SK-N-DZ (cell line): ENCODE results near the gene CTDNEP1.
"Not testable (repeated sequence)": the region's sequence is repeated elsewhere in the genome, so short reads cannot be mapped to it uniquely, and the experiment has no call there.

ENCODE experiments used
- DNase-seq: peaks from one replicate; pipeline ENCODE4 v3.0.0-alpha.2; 2015; ENCODE audit warnings: low spot score

CTDNEP1 gene

DNA sequence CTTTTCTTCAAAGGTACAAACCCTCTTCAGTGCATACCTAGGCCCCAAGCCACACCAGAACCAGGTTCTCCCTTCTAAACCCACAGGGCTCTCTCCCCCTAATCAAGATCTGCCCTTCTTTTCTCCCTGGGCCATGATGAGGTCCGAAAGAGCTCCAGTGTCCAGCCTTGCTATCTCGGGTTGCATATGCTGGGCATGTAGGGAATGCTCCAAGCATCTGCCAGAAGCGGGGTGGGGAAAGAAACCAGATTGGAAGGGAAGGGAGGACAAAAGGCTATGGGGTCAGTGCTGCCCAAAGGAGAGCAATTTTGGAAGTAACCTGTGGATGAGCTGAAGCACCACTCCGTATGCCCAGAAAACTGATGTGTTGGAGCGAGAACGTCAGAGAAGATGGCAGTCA lies 2.3 kb downstream of the CTDNEP1 start:
- no peak for DNase-seq

DNA sequence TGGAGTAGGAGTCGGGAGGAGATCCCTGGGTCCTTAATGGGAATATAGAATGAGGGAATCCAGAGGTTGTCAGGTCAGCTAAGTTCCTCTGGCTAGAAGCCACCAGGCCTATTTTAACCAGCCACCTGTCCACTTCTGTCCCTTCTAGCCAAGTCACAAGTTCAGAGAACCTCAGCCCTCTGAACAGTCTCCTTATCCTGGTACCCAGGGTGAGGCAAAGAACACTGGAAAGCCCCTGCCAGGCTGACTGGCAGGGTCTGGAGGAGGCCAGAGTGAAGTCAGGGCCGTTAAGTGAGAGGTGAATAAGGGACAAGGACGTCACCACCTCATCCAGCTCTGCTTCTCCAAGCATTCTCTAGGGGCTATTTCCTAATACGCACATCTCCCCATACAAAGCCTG lies 2.7 kb downstream of the CTDNEP1 start:
- no peak for DNase-seq

- DNase-seq, result no peak
Measured at GRCh38 chr17:7246779-7247178, 4.8 kb downstream of the CTDNEP1 start.

- not testable (repeated sequence) for DNase-seq
Measured at GRCh38 chr17:7243838-7244237, 7.7 kb downstream of the CTDNEP1 start.

- DNase-seq, result no peak
Measured at GRCh38 chr17:7243453-7243729, 8.1 kb downstream of the CTDNEP1 start.

- DNase-seq, result peak; percentile 98
Measured at GRCh38 chr17:7242717-7243452, 8.6 kb downstream of the CTDNEP1 start.

DNA sequence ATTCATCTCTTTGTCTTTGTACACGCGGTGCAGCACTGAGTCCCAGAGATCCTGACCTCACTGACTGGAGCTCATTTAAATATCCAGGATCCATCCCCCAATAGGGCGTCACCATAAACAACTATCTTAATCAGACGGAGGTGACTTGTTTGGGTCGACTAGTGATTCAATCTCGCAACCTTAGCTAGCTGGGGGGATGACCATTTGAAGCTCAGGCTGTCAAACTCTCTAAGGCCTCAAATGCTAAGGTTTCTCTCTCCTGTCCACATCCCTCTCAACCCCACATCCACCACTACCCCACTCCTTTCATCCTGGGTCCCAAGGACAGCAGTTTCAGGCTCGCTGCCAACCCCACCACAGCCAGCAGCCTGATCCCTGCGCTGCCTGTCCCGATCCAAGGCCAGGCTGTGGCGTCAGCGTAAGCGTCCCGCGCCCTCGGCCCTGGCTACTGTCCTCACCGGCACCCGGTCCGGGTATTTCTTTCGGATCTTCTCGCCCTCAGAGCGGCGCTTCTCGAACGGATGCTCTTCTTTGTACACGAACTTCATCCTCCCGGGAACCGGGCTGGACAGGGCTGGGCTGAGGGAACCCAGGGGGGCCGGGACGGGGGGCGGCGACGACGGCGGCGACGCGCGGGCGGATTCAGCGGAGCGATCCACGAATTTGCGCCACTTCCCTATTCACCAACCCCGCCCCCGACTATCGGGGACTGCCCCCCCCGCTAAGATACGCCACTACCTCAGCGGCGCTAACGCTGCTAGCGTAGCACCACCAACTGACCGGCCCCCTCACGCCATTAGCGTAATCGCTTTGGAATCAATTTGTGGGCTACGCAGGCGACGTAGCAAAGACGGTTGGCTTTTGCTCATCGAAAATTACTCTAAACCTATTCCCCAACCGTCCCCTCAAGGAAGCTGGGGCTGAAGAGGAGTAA lies 9.5 kb downstream of the CTDNEP1 start, which contains the start of gene GABARAP:
Gene GABARAP (minus strand): TSS at position 667 of the 934 bp plus-strand sequence. CDS start 119 bp downstream, at position 548.
- DNase-seq, result peak; percentile 91

- DNase-seq, result no peak
Measured at GRCh38 chr17:7241090-7241733, 10.3 kb downstream of the CTDNEP1 start.

- DNase-seq, result no peak
Measured at GRCh38 chr17:7240375-7240774, 11.2 kb downstream of the CTDNEP1 start.

DNA sequence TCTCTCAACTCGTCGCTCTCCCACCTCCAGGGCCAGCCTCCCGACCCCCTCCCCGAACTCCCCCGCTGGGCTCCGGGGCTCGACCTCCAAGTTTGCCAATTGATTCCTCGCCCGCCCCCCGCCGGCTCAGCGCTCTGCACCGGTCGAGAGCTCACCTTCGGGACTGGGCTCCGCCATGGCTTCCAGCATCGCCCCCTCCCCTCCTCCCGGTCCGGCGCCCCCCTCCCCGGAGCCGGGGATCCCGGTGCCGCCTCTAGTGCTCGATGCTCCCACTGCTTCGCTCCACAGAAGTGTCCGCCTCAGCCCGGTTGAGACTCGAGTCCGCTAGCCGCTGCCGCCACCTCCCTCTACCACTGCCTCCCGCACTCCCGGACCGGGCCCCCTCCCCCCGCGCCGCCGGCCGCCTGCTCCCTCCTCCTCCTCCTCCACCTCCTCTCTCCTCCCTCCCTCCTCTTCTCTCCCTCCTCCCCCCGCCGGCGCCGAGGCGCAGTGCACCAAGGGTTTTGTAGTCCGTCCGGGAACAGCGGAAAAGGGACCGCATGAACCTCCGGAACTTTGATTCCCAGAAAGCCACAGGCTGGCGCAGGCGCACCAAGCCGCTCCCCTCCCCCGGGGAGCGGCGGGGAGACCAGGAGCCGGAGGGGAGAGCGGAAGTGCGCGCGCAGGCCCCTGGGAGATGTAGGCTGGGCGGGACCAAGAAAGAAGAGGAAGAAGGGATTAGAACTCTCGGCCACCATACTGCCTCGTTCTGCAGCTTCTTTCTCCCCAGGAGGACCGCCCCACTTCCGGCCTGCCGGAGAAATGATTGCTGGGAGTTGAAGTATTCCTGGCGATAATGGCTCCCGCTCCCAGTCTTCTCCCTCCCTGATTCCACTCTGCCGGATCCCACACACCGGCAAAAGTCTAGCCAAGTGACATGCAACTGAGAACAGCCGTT lies 12.2 kb downstream of the CTDNEP1 start, which contains the start of gene PHF23:
Gene PHF23 (minus strand): TSS at position 367 of the 937 bp plus-strand sequence. CDS start 178 bp downstream, at position 189.
- DNase-seq, result peak; percentile 100

DNA sequence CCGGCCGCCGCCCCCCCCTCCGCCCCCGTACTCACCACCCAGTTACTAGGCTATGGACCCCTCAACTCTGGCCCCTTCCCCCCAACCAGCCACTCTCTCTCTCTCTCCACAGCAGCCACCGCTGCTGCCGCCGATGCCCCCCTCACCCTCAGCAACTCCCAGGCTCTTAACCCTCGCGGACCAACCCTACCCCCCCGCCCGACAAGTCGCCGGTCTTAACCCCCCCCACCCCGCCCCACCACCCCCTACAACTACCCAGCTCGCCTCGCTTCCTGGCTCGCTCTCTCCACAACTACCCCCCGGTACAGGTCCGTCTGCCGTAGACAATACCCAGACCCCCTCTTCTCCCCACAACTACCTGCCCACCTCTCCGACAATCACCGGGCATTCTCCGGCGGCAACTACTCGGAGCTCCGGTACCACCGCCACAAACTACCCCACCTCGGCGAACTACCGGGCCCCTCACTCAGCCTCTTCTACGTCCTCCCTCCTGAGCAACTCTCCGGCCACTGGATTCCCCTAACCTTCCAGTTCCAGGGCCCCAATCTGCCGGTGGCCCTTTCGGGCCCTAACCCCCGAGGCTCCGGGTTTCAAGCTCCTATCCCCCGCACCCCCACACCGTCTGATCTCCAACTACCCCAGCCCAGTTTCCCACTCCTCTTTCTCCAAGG lies 13.0 kb downstream of the CTDNEP1 start:
- no peak for DNase-seq

DNA sequence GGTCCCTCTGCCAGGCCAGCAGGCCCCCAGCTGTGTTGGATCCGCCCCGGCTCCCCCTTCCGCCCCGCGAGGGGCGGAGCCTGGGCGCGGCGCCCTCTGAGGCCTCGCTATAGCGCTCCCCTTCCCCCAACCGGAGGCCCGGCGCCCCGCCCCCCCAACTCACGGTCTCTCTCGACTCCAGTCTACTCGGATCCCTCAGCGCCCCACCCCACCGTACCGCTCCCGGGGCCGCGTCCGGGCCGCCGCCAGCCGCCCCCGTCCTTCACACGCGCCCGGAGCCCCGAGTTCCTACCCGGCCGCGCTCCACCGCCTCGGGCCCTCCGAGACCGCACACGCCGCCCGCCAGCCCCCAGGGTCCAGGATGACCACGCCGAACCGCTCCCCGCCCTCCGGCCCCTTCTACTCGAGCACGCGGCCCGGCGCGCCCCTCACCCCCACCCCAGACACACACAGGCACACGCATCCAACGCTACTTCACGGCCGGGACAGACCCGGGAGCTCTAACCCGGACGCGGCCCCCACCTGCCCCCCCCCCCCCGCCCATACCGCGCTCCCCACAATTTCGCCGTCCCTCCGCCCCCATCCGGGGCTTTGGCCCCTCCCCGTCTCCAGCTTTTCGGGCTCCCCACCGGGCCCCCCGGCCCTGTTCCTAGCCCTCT lies 13.6 kb downstream of the CTDNEP1 start:
- DNase-seq, result peak; percentile 55

GRCh38 chr17:7237266-7237760 lies 14.2 kb downstream of the CTDNEP1 start:
- no peak for DNase-seq

GRCh38 chr17:7236808-7237207 lies 14.7 kb downstream of the CTDNEP1 start:
- DNase-seq, result no peak

DNA sequence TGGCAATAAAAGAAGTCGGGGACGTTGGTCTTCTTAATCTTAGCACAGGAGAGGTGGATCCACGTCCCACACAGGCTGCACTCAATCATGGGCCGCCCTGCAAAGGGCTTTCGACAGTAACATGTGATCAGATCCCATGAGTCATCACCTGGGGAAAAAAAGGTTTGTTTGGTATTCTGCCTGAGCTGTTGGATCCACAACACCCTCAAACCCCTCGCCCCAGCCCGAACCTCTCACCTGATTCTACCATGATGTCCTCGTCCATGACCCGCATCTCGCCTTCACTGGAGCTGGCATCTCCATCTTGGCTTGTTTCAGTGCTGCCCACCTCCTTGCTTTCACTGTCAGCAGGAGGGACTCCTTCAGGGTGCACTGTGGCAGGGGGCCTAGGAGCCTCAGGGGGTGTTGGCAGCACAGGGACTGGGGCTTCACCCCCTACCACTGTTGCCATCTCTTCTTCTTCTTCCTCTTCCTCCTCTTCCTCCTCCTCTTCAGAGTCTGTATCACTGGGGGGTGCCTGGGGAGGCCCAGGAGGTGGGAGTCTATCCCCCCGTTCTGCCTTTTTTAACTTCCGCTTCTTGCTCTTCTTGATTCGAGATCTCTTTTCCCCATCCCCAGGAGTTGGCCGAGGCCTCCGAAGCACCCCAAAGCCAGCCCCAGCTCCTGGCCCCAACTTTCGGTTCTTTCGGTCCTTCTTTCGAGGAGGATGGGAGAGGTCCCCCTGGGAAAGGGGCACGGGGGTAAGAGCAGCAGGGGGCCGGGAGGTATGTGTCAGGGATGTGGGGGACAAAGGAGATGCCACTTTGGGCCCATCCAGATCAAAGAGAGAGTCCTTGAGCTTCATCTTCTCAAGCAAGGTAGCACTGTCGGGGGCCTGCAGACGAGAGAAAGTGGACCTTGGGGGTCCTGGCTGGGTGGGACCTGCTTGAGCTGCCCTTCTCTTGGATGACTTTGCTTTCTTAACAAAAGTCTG lies 15.6 kb downstream of the CTDNEP1 start:
- no peak for DNase-seq

GRCh38 chr17:7234083-7234951 lies 17.2 kb downstream of the CTDNEP1 start, which contains the start of gene DVL2:
Gene DVL2, minus strand, starts transcription at chr17:7234517. Its CDS starts 255 bp downstream, at chr17:7234262.
- DNase-seq, result peak; percentile 96

GRCh38 chr17:7233701-7234082 lies 17.8 kb downstream of the CTDNEP1 start:
- DNase-seq, result no peak
